HG03039 (cell line): ENCODE measurements around the gene ORAI3.

Source experiments
- ATAC-seq: cut with Tn5 transposase; IDR thresholded peaks from one replicate; pipeline ENCODE4 v1.9.1; 2021; ENCODE audit warnings: mild to moderate bottlenecking, moderate library complexity; ENCODE audit not compliant: unreplicated experiment

ORAI3 gene

DNA sequence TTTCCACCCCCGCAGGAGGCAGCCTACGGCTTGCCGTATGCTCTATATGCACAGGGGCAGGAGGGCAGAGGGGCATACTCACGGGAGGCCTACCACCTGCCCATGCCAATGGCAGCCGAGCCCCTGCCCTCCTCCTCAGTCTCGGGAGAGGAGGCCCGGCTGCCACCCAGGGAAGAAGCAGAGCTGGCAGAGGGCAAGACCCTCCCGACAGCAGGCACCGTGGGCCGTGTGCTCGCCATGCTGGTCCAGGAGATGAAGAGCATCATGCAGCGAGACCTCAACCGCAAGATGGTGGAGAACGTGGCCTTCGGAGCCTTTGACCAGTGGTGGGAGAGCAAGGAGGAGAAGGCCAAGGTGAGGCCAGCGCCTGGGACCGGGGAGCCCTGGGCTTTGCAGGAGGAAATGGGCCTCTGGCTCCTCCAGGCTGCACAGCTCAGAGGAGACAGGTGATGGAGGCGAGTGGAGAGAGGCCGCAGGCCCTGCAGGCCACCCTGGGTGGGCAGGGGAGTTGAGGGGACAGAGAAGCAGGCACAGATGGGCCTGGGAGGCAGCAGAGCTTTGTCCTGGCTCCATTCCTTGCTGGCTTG is 17.3 kb downstream of the ORAI3 start:
- no peak for ATAC-seq

DNA sequence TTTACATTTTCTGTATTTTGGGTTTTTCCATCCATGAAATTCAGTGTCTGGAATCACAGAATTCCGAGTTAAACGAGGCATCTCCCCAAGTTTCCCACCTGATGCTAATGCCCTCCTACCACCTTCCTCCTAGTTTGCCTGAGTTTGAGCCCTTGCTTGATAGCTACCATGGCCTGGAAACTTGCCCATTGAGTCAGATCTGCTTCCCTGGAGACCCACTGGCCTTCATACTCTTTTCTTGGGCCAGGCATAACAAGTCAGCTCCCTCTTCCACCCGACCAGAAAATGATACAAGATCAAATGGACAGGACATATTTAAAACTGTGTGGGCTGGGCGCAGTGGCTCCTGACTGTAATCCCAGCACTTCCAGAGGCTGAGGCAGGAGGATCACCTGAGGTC is 18.9 kb downstream of the ORAI3 start:
- ATAC-seq = no peak

DNA sequence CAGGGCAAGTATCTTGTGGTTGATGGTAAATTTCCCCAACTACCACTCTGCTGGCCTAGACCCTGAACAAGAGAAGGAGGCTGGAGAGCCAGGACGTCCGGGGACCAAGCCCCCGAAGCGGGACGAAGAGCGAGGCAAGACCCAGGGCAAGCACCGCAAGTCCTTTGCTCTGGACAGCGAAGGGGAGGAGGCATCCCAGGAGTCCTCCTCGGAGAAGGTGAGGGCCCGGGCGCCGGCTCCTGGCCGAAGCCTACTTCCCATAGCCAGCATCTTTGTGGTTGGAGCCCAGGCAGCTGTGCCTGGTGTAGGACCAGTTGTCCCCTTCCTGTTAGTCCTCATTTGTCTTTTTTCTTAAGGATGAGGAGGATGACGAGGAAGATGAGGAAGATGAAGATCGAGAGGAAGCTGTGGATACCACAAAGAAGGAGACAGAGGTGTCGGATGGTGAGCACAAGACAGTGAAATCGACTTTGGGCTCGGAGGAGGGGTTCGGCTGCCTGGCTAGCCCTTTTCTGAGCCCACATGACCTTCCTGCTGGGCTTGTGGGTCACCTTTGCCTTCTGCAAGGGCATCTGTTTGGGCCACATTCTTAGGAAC is 20.5 kb downstream of the ORAI3 start:
- ATAC-seq = no peak

DNA sequence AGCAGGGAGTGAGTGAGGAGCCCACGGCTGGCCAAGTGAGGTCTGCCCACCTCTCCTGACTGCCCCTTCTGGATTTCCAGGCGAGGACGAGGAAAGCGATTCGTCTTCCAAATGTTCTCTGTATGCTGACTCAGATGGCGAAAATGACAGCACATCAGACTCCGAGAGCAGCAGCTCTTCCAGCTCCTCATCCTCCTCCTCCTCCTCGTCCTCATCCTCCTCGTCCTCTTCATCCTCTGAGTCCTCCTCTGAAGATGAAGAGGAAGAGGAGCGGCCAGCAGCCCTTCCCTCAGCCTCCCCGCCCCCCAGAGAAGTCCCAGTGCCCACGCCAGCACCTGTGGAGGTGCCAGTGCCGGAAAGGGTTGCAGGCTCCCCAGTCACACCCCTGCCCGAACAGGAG is 22.4 kb downstream of the ORAI3 start:
- no peak for ATAC-seq

DNA sequence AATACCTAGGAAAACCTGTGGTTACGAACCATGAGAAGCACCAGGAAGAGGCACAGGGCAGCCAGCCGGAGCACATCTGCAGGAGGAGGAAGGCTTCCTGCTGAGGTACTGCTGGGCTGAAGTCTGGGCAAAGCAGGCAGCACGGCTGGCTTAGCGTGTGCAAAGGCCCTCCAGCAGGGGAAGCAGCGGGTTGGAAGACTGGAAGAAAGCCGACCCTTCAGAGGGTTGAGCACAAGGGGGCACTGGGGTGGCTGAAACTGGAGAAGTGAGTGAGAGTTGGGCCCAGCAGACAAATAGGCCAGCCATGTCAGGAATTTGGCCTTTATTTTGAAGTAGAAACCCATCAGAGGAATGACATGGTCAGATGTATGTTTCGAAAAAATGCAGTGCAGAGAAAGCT is 24.0 kb downstream of the ORAI3 start:
- ATAC-seq = no peak

DNA sequence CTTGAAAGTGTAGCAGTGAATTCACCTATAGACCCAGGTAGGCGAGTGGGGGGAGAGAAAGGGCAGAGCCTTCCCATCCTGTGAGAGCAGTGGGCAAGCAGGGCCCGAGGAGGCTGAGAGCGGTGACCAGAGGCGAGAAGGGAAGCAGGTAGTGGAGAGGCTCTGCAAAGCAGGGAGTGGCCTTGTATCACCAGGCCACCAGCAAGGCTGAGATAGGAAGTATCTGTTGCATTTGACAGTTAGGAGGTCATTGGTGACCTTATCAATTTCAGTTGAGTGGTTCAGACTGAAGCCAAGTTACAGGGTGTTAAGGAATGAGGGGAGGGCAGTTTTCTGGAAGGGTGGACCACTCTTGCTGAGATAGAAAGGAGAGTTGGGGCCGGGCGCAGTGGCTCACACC is 25.5 kb downstream of the ORAI3 start:
- no peak for ATAC-seq

DNA sequence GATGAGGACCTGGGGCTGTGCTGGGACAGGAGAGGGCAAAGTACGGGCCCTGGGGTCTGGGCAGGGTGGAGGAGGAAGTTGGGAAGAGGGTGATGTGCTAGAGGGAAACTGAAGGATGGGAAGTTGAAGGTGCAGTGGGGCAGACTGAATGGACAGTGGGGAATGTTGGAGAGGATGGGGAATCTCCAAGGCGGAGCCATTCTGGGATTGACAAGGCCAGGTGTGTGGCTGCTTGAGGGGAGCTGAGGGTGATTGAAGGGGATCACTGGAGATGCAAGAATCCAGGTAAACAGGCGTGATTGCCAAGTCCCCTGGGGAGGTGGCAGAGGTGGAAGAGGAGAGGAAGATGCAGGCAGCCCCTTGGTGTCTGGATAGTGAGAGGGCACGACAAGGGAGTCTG is 27.6 kb downstream of the ORAI3 start:
- ATAC-seq = no peak

DNA sequence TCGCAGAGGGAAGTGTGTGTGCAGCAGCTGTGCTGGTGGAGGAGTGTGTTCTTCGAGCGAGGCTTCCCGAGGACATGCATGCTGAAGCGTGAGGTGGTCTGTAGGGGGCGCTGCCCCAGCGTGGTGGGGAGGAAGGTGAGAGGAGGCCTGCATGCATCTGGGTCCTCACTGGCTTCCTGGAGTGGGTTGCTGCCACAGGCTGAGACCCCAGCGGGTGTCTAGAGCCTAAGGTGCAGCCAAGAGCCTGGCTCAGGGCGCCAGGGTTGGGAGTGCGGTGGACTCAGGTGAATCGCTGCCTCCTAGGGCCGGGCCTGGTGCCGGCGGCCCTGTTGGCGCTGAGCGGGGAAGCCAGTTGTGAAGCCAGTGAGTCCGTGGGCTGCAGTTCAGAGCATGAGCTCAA is 28.6 kb downstream of the ORAI3 start:
- ATAC-seq = no peak

DNA sequence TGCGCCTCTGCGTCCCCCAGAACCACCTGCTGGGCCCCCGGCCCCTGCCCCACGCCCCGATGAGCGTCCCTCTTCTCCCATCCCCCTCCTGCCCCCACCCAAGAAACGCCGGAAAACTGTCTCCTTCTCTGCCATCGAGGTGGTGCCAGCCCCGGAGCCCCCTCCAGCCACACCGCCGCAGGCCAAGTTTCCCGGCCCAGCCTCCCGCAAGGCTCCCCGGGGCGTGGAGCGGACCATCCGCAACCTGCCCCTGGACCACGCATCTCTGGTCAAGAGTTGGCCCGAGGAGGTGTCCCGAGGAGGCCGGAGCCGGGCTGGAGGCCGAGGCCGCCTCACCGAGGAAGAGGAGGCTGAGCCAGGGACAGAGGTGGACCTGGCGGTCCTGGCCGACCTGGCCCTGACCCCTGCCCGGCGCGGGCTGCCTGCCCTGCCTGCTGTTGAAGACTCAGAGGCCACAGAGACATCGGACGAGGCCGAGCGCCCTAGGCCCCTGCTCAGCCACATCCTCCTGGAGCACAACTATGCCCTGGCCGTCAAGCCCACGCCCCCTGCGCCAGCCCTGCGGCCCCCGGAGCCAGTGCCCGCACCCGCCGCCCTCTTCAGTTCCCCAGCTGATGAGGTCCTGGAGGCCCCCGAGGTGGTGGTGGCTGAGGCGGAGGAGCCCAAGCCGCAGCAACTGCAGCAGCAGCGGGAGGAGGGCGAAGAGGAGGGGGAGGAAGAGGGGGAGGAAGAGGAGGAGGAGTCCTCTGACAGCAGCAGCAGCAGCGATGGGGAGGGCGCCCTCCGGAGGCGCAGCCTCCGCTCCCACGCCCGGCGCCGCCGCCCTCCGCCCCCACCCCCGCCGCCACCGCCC is 30.5 kb downstream of the ORAI3 start:
- ATAC-seq = no peak

DNA sequence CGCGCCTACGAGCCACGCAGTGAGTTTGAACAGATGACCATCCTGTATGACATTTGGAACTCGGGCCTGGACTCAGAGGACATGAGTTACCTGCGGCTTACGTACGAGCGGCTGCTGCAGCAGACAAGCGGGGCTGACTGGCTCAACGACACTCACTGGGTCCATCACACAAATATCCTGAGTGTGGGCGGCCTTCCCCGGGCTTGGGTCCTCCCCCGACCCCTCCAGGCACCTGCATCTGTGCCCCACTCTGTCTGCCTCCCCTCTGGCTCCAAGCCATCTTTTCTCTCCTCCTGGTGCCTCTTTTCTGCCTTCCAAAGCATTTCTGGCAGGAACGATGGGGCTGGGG is 31.1 kb downstream of the ORAI3 start:
- ATAC-seq = no peak

DNA sequence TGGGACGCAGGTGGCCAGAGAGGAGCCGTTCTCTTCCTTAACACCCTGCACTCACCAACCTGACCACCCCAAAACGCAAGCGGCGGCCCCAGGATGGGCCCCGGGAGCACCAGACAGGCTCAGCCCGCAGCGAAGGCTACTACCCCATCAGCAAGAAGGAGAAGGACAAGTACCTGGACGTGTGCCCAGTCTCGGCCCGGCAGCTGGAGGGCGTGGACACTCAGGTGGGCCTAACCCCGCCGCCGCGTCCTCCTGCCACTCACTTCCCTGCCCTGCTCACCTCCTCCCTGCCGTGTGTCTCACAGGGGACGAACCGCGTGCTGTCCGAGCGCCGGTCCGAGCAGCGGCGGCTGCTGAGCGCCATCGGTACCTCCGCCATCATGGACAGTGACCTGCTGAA is 31.6 kb downstream of the ORAI3 start:
- ATAC-seq = no peak

DNA sequence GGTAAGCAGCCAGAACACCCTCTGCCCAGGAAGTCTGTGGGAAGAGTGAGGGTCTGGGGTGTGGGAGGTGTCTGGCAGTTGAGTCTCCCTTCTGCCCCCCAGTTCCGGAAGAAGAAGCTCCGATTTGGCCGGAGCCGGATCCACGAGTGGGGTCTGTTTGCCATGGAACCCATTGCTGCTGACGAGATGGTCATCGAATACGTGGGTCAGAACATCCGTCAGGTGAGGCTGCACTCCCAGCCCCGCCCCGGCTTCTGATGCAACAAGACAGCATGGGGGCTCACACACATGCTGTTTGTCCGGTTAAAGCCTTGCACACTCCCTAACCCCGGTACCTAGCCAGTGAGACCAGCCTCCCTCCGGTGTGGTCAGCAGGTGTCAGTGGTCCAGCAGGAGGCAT is 32.1 kb downstream of the ORAI3 start:
- no peak for ATAC-seq

DNA sequence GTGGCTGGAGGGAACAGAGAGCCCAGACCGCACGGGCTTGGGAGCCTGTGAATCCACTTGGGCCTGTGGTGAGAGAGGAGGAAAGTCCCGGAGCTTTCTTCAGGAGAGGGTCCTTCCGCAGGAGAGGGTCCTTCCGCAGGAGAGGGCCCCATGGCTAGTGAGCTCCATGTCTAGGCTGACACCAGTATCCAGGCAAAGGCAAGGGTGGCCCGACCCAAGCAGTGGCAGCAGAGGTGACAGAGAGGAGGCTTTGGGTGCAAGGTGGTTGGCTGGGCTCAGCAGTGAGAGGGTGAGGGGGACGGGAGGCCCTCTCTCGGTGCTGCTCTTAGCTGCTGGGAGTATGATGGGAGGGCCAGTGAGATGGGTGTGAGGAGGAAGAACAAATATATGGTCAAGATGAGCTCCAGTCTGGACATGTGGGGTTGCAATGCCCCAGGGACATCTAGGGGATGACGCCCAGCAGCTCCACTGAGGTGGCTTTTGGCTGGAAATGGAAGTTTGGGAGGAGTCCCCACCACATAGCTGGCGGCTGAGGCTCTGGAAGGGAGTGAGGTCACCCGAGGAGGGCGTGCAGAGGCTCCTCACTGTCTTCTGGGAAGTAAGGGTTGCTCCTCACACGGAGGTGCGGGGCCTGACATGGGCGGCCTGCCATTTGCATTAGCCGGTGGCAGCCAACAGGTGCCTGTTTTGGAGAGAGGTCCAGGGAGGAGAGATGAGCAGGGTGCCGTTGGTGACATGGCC is 33.9 kb downstream of the ORAI3 start:
- no peak for ATAC-seq

DNA sequence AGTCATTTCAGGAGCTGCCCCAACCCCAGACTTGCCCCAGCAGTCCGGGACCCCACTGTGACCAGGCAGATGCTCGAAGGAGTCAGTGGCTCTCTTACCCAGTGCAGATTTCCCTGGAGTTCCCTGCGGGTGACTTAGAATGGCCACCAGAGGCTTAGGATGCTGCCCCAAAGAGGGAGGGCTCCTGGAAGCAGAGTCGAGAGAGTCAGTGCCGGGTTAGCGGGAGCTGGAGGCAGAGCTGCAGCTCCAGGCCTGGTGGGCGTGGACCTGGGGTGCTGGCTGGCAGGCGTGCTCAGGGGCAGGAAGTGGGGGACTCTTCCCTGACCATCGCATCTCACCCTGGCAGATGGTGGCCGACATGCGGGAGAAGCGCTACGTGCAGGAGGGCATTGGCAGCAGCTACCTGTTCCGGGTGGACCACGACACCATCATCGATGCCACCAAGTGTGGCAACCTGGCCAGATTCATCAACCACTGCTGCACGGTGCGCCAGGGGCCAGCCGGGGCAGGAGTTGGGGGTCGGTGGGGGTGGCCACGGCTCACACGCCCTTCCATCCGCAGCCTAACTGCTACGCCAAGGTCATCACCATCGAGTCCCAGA is 34.5 kb downstream of the ORAI3 start:
- no peak for ATAC-seq

DNA sequence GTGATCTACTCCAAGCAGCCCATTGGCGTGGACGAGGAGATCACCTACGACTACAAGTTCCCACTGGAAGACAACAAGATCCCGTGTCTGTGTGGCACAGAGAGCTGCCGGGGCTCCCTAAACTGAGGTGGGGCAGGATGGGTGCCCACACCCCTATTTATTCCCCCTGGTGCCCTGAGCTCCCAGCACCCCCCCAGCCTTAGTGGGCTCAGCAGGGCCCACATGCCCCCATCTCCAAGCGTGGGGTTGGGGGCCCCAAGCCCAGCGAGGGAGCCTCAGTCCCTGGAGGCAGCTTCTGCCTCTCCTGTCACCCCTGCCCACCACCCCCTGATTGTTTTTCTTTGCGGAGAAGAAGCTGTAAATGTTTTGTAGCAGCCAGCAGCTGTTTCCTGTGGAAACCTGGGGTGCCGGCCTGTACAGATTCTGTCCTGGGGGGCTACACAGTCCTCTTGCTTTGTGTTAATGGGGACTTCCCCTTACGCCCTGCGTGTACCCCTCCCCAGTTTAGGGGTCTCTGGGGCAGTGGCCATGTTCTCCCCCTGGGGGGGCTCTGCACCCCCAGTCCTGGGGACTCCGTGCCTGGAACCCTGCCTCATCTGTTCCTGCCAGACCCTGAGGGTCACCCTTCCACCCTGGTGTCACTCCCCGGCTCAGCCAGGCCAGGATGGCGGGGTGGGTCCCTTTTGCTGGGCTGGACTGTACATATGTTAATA is 35.2 kb downstream of the ORAI3 start:
- no peak for ATAC-seq

DNA sequence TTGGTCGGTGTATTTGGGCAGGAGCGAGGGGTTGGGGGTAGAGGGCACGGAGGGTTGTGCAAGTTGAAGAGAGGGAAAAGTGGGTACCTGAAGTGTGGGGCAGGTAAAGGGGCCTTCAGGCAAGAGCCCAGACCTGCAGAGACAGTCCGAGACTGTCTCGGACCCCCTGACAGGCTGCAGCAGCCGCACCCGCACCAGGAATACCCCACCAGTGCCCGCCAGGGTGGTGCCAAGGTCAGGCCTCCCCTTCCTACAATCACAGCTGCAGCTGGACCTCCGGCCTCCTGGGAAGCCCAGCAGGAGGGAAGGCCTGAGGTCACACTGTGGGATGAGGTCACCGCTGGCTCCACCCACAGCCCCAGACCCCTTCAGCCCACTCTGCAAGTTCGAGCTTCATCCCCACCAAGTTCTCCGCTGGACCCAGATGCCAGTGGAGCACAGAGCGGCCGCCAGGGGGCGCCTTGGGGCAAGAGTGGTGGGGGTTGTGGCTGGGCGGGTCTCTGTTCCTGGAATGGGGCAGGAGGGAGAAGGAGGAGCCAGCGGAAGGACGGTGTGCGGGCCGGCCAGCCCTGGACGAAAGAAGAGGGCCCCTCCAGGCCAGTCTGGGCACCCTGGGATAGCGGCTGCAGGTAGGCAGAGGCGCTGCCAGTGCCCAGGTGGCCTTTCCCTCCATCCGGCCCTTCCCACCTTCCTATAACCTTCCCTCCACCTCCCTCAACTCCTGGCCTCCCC is 36.0 kb downstream of the ORAI3 start, which contains the start of gene HSD3B7:
Gene HSD3B7 (plus strand): TSS at position 539 of the 732 bp plus-strand sequence. CDS start 452 bp downstream, outside the sequence.
- ATAC-seq = no peak

DNA sequence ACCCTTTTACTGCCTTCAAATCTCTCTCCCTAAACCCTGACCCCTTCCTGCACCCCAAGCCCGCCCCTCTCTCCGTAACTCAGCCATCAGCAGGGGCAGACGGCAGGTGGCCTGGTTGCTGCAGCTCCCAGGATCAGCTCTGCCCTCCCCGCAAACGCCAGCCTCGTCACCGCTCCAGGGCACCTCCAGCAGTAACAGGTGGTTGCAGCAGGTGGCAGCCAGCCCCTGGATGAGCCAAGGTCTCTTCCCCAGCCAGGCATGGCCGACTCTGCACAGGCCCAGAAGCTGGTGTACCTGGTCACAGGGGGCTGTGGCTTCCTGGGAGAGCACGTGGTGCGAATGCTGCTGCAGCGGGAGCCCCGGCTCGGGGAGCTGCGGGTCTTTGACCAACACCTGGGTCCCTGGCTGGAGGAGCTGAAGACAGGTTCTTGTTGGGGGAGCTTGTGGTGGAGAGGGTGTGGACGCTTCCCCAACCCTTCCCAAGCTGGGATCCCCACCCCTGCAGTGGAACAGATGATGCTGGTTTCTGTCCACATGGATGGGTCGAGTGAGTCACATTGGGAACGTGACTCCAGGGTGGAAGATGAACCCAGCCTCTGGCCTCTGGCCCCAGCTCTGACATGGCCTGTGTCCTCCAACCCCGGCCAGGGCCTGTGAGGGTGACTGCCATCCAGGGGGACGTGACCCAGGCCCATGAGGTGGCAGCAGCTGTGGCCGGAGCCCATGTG is 36.7 kb downstream of the ORAI3 start:
- no peak for ATAC-seq

DNA sequence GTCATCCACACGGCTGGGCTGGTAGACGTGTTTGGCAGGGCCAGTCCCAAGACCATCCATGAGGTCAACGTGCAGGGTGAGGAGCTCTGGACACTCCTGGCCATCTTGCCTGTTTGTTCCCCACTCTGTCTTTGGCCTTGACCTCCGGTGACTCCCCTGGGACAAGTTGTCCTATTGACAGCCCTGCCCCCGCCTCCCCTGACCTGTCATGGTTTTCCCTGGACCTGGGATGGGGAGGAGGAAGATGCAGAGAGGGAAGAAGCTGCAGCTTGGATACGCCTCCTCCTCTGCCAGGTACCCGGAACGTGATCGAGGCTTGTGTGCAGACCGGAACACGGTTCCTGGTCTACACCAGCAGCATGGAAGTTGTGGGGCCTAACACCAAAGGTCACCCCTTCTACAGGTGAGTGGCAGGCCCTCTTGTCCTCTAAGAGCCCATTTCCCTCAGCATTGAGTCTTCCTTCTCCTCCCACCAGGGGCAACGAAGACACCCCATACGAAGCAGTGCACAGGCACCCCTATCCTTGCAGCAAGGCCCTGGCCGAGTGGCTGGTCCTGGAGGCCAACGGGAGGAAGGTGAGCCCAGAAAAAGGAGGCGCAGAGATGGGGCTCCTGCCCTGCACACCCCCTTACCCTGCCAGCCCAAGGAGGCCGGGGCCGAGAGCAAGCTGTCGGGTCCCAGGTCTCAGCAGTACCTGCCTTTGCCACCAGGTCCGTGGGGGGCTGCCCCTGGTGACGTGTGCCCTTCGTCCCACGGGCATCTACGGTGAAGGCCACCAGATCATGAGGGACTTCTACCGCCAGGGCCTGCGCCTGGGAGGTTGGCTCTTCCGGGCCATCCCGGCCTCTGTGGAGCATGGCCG is 37.5 kb downstream of the ORAI3 start:
- no peak for ATAC-seq
